Natural killer cell (primary cell): ENCODE data around the gene ZSCAN12. TPM values are rescaled to one million over a fixed set of nuclear protein-coding genes. Genes with fewer than 3 reads are reported as not detected.

Experiments
- ATAC-seq, 3 donors: fragments of 150-1000 bp in 2 of 3; fragments of 200-7000 bp in 1 of 3; cut with Tn5 transposase; 1 replicate in 1 of 3; 2 replicates in 2 of 3; pipeline ENCODE4 v1.10.0; 2021; ENCODE audit warnings: mild to moderate bottlenecking in 2 of 3, moderate library complexity in 2 of 3
- DNase-seq, 2 donors: peaks; one replicate each; pipeline versions ENCODE4 v3.0.0 to v3.0.0-alpha.2; 2013 to 2021; ENCODE audit warnings: mixed read lengths in 1 of 2
- H3K27ac ChIP-seq: one replicate; pipeline ENCODE4 v1.5.1; 2013; ENCODE audit warnings: mild to moderate bottlenecking, low read length
- H3K27me3 ChIP-seq: one replicate; pipeline ENCODE4 v1.6.1; 2013; ENCODE audit warnings: low read length; ENCODE audit not compliant: control insufficient read depth, insufficient read depth
- H3K36me3 ChIP-seq: one replicate; pipeline ENCODE4 v1.6.1; 2013; ENCODE audit warnings: low read length; ENCODE audit not compliant: control insufficient read depth, insufficient read depth
- H3K4me1 ChIP-seq: one replicate; pipeline ENCODE4 v1.6.1; 2013; ENCODE audit warnings: low read length; ENCODE audit not compliant: control insufficient read depth, insufficient read depth
- H3K4me3 ChIP-seq: one replicate; pipeline ENCODE4 v1.5.1; 2013; ENCODE audit warnings: low read length
- H3K9me3 ChIP-seq: one replicate; pipeline ENCODE4 v1.6.1; 2013; ENCODE audit warnings: low read length; ENCODE audit not compliant: control insufficient read depth, insufficient read depth
- H3K27ac Mint-ChIP-seq, 2 donors: one replicate each; pipeline ENCODE4 v1.8.0; 2022; ENCODE audit warnings: mild to moderate bottlenecking in 2 of 2, mixed read lengths in 2 of 2, moderate library complexity in 1 of 2
- H3K27me3 Mint-ChIP-seq, 2 donors: one replicate each; pipeline ENCODE4 v1.8.0; 2022; ENCODE audit warnings: low read depth in 2 of 2, mixed read lengths in 2 of 2
- H3K36me3 Mint-ChIP-seq: one replicate; pipeline ENCODE4 v1.8.0; 2022; ENCODE audit warnings: mixed read lengths
- H3K4me1 Mint-ChIP-seq, 2 donors: one replicate each; pipeline ENCODE4 v1.8.0; 2022; ENCODE audit warnings: mixed read lengths in 2 of 2
- H3K4me3 Mint-ChIP-seq: one replicate; pipeline ENCODE4 v1.8.0; 2022; ENCODE audit warnings: mild to moderate bottlenecking, moderate library complexity, mixed read lengths
- H3K9me3 Mint-ChIP-seq, 2 donors: one replicate each; pipeline ENCODE4 v1.8.0; 2022; ENCODE audit warnings: mixed read lengths in 2 of 2
- CTCF ChIP-seq: fragments of 200-600 bp; IDR thresholded peaks from one replicate; pipeline ENCODE4 v1.8.0; 2022; ENCODE audit warnings: antibody characterized with exemption
- WGBS: methylation state at CpG from one replicate; pipeline ENCODE4 v1.1.7; 2013; ENCODE audit warnings: missing lambda C conversion rate; ENCODE audit not compliant: insufficient coverage; 5-methylcytosine and 5-hydroxymethylcytosine counted together
- intact Hi-C: fragments of 100-400 bp; cut with micrococcal nuclease; formaldehyde crosslinking; loops from one replicate; pipeline ENCODE4 v1.14.2; 2022
- total RNA-seq, 4 donors: library from RNA; stranded (reverse); fragments of 120-200 nt in 1 of 4; gene quantifications; one replicate each; pipeline versions ENCODE4 v1.2.3 to v1.2.4, GENCODE V29; 2013 to 2022

Gene ZSCAN12
- total RNA-seq, 3 donors from 2014 or later (not counting 1 experiment from before 2014, with no cell fraction given) = 3.5 to 4.9 (median 3.9) TPM

GRCh38 chr6:28334286-28335039 is 65.1 kb downstream of the ZSCAN12 start:
- no peaks in the 10 kb centered on the region for H3K27me3 Mint-ChIP-seq
- no peak for TF ChIP-seq CTCF
- Histone ChIP-seq H3K27me3 (no peaks in the 10 kb centered on the region), H3K4me3 (no peak overlapping the region), H3K36me3 (no peaks in the 10 kb centered on the region), H3K4me1 (peaks cover 18% of the 10 kb centered on the region), H3K27ac (peak overlapping the region; percentile 93), H3K9me3 (no peaks in the 10 kb centered on the region)
- WGBS = 92% methylated on average over 4 of the region's 7 CpGs
- H3K36me3 Mint-ChIP-seq = no peaks in the 10 kb centered on the region
- intact Hi-C loops = loop anchor here (1.0 to 5.0 kb wide), 5 partner anchors 15 to 252 kb away; partner anchors contain the start of genes ZKSCAN3, ZKSCAN4, ZNF165 and ZSCAN26
- DNase-seq = peak in 1 of 2 donors; percentile 37
- peaks cover 0 to 15% of the 10 kb centered on the region in 2 donors for H3K4me1 Mint-ChIP-seq
- no peak for ATAC-seq
- no peaks in the 10 kb centered on the region for H3K9me3 Mint-ChIP-seq
- no peak overlapping the region for H3K27ac Mint-ChIP-seq
- peak overlapping the region; percentile 21 for H3K4me3 Mint-ChIP-seq

- no peak overlapping the region for H3K4me3 ChIP-seq
- no peaks in the 10 kb centered on the region for H3K27me3 ChIP-seq
- ATAC-seq (no peak), DNase-seq (no peak)
- Mint-ChIP-seq H3K27ac (no peak overlapping the region), H3K36me3 (no peaks in the 10 kb centered on the region), H3K4me1 (peaks cover 0 to 15% of the 10 kb centered on the region in 2 donors), H3K27me3 (no peaks in the 10 kb centered on the region), H3K4me3 (peak overlapping the region; percentile 40), H3K9me3 (peaks cover 0 to 3% of the 10 kb centered on the region in 2 donors)
- 82% methylated on average over 1 of the region's 1 CpG for WGBS
- H3K4me1 ChIP-seq = peaks cover 18% of the 10 kb centered on the region
- no peak overlapping the region for H3K27ac ChIP-seq
- peaks cover 4% of the 10 kb centered on the region for H3K9me3 ChIP-seq
- H3K36me3 ChIP-seq = no peaks in the 10 kb centered on the region
- intact Hi-C loops = no loop called here
- no peak for TF ChIP-seq CTCF
Observed at GRCh38 chr6:28333599-28334018, 65.9 kb downstream of the ZSCAN12 start.

GRCh38 chr6:28333047-28333446 is 66.5 kb downstream of the ZSCAN12 start:
- Mint-ChIP-seq H3K27ac (no peak overlapping the region), H3K9me3 (peaks cover 0 to 3% of the 10 kb centered on the region in 2 donors), H3K4me3 (no peak overlapping the region), H3K4me1 (peaks cover 0 to 15% of the 10 kb centered on the region in 2 donors), H3K36me3 (no peaks in the 10 kb centered on the region), H3K27me3 (no peaks in the 10 kb centered on the region)
- Histone ChIP-seq H3K27me3 (no peaks in the 10 kb centered on the region), H3K9me3 (peaks cover 6% of the 10 kb centered on the region), H3K27ac (no peak overlapping the region), H3K36me3 (no peaks in the 10 kb centered on the region), H3K4me3 (no peak overlapping the region), H3K4me1 (peaks cover 18% of the 10 kb centered on the region)
- no peak for DNase-seq
- TF ChIP-seq CTCF = no peak
- ATAC-seq = no peak
- 100% methylated on average over 2 of the region's 2 CpGs for WGBS
- intact Hi-C loops = no loop called here
